Measurements from ENCODE around the gene DCAF12.
"Not testable (repeated sequence)": the region's sequence is repeated elsewhere in the genome, so short reads cannot be mapped to it uniquely, and the experiment has no call there.

DCAF12 gene

GRCh38 chr9:34069831-34070230 lies 56.7 kb downstream of the DCAF12 start:
- DNase-seq (ENCODE audit: low read depth) = no peak

DNA sequence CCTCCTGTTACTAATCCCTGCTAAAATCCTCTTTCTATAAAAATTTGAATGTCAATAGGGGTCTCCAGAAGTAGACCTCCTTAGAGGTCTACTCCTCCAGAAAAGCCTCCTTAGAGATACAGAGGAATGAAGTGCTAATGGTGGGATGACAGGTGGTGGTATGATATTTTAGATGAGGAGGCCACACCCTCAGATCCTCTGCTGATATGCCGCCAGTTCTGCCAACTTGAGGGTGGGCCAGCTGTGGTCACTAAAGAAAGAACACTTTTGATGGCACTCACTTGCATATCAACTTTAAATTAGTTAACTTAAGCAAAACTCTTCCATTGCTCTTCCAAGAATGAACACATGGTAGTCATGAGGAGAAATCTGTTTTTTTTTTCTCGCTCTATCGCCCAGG lies 61.0 kb downstream of the DCAF12 start:
- no peak for DNase-seq (ENCODE audit: low read depth)

GRCh38 chr9:34059954-34060353 lies 66.5 kb downstream of the DCAF12 start:
- no peak for DNase-seq (ENCODE audit: low read depth)

GRCh38 chr9:34059281-34059680 lies 67.2 kb downstream of the DCAF12 start:
- DNase-seq (ENCODE audit: low read depth) = no peak

GRCh38 chr9:34049630-34050384 lies 76.7 kb downstream of the DCAF12 start:
- DNase-seq (ENCODE audit: low read depth) = no peak

- peak; percentile 93 for DNase-seq (ENCODE audit: low read depth)
Measured at GRCh38 chr9:34048727-34049629, 77.5 kb downstream of the DCAF12 start, which contains the start of gene UBAP2. TSS of gene UBAP2 (minus strand) at chr9:34048887. CDS start at chr9:34017148, 31,739 bp downstream.

- DNase-seq (ENCODE audit: low read depth) = peak; percentile 30
Measured at GRCh38 chr9:34047864-34048726, 78.4 kb downstream of the DCAF12 start.

GRCh38 chr9:34046784-34047379 lies 79.6 kb downstream of the DCAF12 start:
- no peak for DNase-seq (ENCODE audit: low read depth)

DNA sequence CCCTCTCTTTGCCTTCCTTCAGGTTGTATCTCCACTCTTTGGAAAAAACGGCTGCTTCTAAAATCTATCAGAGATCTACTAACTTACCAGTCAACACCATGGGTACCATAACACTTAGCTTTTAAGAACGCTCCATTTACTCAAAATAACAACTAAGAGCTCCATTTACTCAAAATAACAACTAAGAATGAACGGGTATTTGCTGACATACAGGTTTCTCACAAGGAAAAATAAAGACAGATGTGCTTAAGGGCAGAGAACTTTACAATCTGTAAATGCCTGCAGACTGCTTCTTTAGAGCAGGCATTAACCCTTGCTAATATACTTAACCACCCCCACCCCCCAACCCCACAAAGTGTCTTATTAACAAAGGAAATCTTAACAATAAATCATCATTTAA lies 80.6 kb downstream of the DCAF12 start:
- no peak for DNase-seq (ENCODE audit: low read depth)

DNA sequence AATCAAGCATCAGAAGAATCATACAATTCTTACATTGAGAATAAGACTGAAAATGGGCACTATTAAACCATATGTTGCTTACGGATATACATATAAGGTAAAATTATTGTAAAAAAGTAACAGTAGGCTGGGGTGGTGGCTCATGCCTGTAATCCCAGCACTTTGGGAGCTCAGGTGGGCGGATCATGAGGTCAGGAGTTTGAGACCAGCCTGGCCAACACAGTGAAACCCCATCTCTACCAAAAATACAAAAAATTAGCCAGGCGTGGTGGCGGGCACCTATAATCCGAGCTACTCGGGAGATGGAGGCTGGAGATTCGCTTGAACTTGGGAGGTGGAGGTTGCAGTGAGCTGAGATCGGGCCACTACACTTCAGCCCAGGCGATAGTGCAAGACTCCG lies 84.4 kb downstream of the DCAF12 start:
- DNase-seq (ENCODE audit: low read depth) = not testable (repeated sequence)

DNA sequence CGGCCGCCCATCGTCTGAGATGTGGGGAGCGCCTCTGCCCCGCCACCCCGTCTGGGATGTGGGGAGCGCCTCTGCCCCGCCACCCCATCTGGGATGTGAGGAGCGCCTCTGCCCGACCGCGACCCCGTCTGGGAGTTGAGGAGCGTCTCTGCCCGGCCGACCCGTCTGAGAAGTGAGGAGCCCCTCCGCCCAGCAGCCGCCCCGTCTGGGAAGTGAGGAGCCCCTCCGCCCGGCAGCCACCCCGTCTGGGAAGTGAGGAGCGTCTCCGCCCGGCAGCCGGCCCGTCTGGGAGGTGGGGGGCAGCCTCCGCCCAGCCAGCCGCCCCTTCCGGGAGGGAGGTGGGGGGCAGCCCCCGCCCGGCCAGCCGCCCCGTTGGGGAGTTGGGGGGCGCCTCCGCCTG lies 87.6 kb downstream of the DCAF12 start:
- DNase-seq (ENCODE audit: low read depth) = not testable (repeated sequence)

- DNase-seq (ENCODE audit: low read depth) = no peak
Measured at GRCh38 chr9:34037626-34038025, 88.9 kb downstream of the DCAF12 start.

DNA sequence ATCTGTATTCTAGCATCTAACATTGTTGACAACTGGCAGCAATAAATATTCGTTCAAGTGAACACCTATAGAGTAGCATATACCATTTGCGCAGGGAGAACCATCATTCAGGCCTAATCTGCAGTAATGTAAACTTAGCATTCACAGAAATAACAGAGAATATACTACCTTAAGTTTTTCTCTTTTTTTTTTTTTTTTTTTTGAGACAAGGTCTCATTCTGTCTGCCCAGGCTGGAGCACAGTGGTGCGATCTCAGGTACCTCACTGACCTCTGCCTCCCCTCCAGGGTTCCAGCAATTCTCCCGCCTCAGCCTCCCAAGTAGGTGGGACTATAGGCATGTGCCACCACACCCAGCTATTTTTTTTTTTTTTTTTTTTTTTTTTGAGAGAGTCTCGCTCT lies 89.9 kb downstream of the DCAF12 start:
- no peak for DNase-seq (ENCODE audit: low read depth)
